ENCODE measurements around the gene SUPT16H.

GRCh38 chr14:21356511-21356910 lies 27.3 kb downstream of the SUPT16H start:
- TF ChIP-seq CTCF (IDR thresholded peaks at IDR 0.05) (no peak), EP300 (IDR thresholded peaks at IDR 0.05) (no peak)
